ENCODE results near the gene UQCR10.

DNA sequence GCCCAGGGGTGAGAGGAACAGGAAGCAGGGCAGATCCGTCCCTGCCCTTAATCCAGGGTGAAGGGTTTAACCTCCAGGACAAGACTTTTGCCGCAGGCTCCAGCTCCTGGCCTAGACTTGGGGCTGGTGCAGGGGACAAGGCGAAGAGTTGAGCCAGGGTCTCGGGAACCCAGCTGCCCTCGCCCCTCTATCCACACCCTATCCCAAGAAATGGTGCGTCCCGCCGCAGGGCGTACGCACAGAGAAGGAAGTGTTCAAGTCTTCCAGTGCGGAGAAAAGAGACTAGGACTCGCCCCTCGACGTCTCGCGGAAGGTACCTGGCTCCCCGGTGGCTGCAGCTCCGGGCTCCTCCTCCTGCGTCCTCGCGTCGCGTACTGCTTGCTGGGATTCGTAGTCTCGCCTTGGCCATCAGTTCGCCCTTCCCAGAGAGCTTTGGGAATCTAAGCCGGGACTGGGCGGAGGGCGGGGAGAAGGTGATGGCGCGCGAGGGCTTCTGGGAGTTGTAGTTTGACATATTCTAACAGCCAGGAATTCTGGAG is 468 bp upstream of the UQCR10 start, which contains the start of gene ZMAT5:
- TF ChIP-seq EZH2 (IDR thresholded peaks at IDR 0.05) (no peak), EZH2phosphoT487 (IDR thresholded peaks at IDR 0.05; ENCODE audit: borderline replicate concordance) (no peak)
- TF ChIP-seq, protein P1, sequence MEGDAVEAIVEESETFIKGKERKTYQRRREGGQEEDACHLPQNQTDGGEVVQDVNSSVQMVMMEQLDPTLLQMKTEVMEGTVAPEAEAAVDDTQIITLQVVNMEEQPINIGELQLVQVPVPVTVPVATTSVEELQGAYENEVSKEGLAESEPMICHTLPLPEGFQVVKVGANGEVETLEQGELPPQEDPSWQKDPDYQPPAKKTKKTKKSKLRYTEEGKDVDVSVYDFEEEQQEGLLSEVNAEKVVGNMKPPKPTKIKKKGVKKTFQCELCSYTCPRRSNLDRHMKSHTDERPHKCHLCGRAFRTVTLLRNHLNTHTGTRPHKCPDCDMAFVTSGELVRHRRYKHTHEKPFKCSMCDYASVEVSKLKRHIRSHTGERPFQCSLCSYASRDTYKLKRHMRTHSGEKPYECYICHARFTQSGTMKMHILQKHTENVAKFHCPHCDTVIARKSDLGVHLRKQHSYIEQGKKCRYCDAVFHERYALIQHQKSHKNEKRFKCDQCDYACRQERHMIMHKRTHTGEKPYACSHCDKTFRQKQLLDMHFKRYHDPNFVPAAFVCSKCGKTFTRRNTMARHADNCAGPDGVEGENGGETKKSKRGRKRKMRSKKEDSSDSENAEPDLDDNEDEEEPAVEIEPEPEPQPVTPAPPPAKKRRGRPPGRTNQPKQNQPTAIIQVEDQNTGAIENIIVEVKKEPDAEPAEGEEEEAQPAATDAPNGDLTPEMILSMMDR (IDR thresholded peaks at IDR 0.05 in 2 of 3, conservative IDR thresholded peaks at IDR 0.05 in 1 of 3; ENCODE audit: borderline replicate concordance in 1 of 3, insufficient read depth in 1 of 3, low read depth in 2 of 3, low read length in 2 of 3): no peak

Data from HCT116 (cell line).